Stimulated activated naive CD8-positive, alpha-beta T cell treated with anti-CD3 and anti-CD28 coated beads, Interleukin-15, Interleukin-2, amounts not matched to agents 100 U/mL and 50 U/mL, for 24 hours (primary cell): Measurements from ENCODE around the gene CDC27.
"Not testable (repeated sequence)": the region's sequence is repeated elsewhere in the genome, so short reads cannot be mapped to it uniquely, and the experiment has no call there.

Experiments used
- ATAC-seq: fragments of 150-1000 bp; cut with Tn5 transposase; one replicate; pipeline ENCODE4 v1.10.0; 2021
- DNase-seq: peaks from one replicate; pipeline ENCODE4 v3.0.0; 2021

The CDC27 gene

DNA sequence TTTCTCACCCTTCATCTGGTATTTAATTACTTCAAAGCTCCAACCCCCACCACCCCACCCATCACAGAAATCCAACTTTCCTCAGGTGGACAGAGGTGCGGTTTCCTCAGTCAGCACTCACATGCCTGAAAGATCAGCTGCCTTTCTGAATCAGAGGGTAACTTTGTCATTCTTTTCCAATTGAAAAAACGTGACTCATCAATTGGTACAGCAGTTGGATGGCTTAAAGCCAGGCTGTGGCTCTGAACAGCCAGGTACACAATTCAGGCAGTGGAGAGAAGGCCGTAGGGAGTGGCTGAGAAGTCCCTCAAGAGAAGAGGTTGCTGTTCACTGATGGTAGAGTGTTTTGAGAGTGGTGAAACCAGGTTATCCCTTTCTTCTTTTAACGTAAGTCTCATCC, 118.8 kb downstream of the CDC27 start:
- ATAC-seq, DNase-seq: not testable (repeated sequence)
